HepG2 (cell line): ENCODE measurements around the gene CUL9. TPM values are rescaled to one million over a fixed set of nuclear protein-coding genes. Genes with fewer than 3 reads are reported as not detected.
A peak's percentile ranks its signal among the peaks of the same experiment; 100 is the strongest.

Experiments
- AHR ChIP-seq: IDR thresholded peaks from 2 replicates; pipeline ENCODE4 v1.6.1; 2018; ENCODE audit warnings: missing genetic modification reagents, missing compliant biosample characterization
- CTCF ChIP-seq: sonication (generic); formaldehyde crosslinking; IDR thresholded peaks from 2 replicates; pipeline ENCODE4 v1.5.0; 2020; ENCODE audit warnings: mild to moderate bottlenecking, missing genetic modification reagents, moderate library complexity
- EZH2 ChIP-seq: conservative IDR thresholded peaks from 2 replicates; pipeline ENCODE4 v1.6.1; 2012; ENCODE audit warnings: mild to moderate bottlenecking, low read depth, low read length, moderate library complexity
- MIER2 ChIP-seq: IDR thresholded peaks from 2 replicates; pipeline ENCODE4 v1.6.1; 2016; ENCODE audit warnings: missing biosample characterization, missing genetic modification reagents
- MXD3 ChIP-seq: IDR thresholded peaks from 2 replicates; pipeline ENCODE4 v1.6.1; 2016; ENCODE audit warnings: mild to moderate bottlenecking, missing biosample characterization, missing genetic modification reagents
- TEF ChIP-seq: sonication (generic); formaldehyde crosslinking; IDR thresholded peaks from 2 replicates; pipeline ENCODE4 v1.5.0; 2020; ENCODE audit warnings: missing genetic modification reagents
- TRIM22 ChIP-seq: fragments of 450-650 bp; IDR thresholded peaks from 2 replicates; pipeline ENCODE4 v1.6.1; 2017
- ZBTB40 ChIP-seq, 2 experiments: fragments of 450-650 bp in 1 of 2; sonication (generic) in 1 of 2; formaldehyde crosslinking in 1 of 2; IDR thresholded peaks; 2 replicates each; pipeline versions ENCODE4 v1.6.1 to v1.8.0; 2016 to 2022; ENCODE audit warnings: antibody characterized with exemption in 1 of 2, mild to moderate bottlenecking in 1 of 2, missing genetic modification reagents in 1 of 2
- ZNF17 ChIP-seq: sonication (generic); formaldehyde crosslinking; IDR thresholded peaks from 2 replicates; pipeline ENCODE4 v1.5.0; 2020; ENCODE audit warnings: mild to moderate bottlenecking, missing genetic modification reagents
- ZNF260 ChIP-seq: sonication (generic); formaldehyde crosslinking; IDR thresholded peaks from 2 replicates; pipeline ENCODE4 v1.4.0; 2020; ENCODE audit warnings: missing genetic modification reagents, low read depth, mild to moderate bottlenecking, borderline replicate concordance
- ZNF567 ChIP-seq: sonication (generic); formaldehyde crosslinking; IDR thresholded peaks from 2 replicates; pipeline ENCODE4 v1.8.1; 2023; ENCODE audit warnings: mild to moderate bottlenecking, missing genetic modification reagents, borderline replicate concordance
- ZNF580 ChIP-seq: IDR thresholded peaks from 2 replicates; pipeline ENCODE4 v1.6.1; 2016; ENCODE audit warnings: low read depth, borderline replicate concordance
- ZNF597 ChIP-seq: sonication (generic); formaldehyde crosslinking; IDR thresholded peaks from 2 replicates; pipeline ENCODE4 v1.5.0; 2020; ENCODE audit warnings: missing genetic modification reagents
- polyA plus RNA-seq, 8 experiments: library from polyadenylated mRNA; depleted of rRNA in 3 of 8; stranded (reverse) in 7 of 8; unstranded in 1 of 8; fragments of >200 nt; fragmentation: Illumina TruSeq in 4 of 8; extraction: Trizol in 4 of 8; gene quantifications; 2 replicates each; pipeline versions ENCODE4 v1.2.1 to v1.2.3, GENCODE V29; 2011 to 2016; ENCODE audit warnings: low read depth in 4 of 8, missing spikeins in 1 of 8, mixed read lengths in 1 of 8; ENCODE audit not compliant: insufficient read depth in 1 of 8
- total RNA-seq, 5 experiments: library from RNA; depleted of rRNA; stranded (reverse); fragments of >200 nt; fragmentation: Illumina TruSeq; extraction: Trizol; gene quantifications; 2 replicates each; pipeline ENCODE4 v1.2.3, GENCODE V29; 2016; ENCODE audit warnings: low read depth in 1 of 5

The CUL9 gene
- total and polyA plus RNA-seq, 2 of the 13 experiments (the other 11 are each of a cell fraction or from before 2014, with no cell fraction given), result 11.4 to 13.7 TPM

GRCh38 chr6:43267619-43268354, 85.8 kb downstream of the CUL9 start (continued):
- TF ChIP-seq ZBTB40 (IDR thresholded peaks at IDR 0.05) (no peak), ZBTB40 (CRISPR knock-in tag; IDR thresholded peaks at IDR 0.05) (peak; percentile 97), EZH2 (no peak), TEF (CRISPR knock-in tag) (no peak), MIER2 (peak; percentile 91), AHR (CRISPR knock-in tag) (peak; percentile 96), ZNF17 (CRISPR knock-in tag) (peak; percentile 91; the same call in 1 of the 2 replicates), ZNF567 (CRISPR knock-in tag) (peak; percentile 98), CTCF (CRISPR knock-in tag) (peak; percentile 55), ZNF580 (CRISPR knock-in tag) (peak; percentile 100), TRIM22 (no peak), ZNF597 (CRISPR knock-in tag) (no peak), ZNF260 (CRISPR knock-in tag) (no peak), MXD3 (CRISPR knock-in tag) (peak; percentile 94)
